Measurements from ENCODE around the gene LIPC.

- TF ChIP-seq ZNF70 (CRISPR knock-in tag; IDR thresholded peaks at IDR 0.05): no peak
- TF ChIP-seq CSDC2 (CRISPR knock-in tag; IDR thresholded peaks at IDR 0.05): no peak
- no peak for TF ChIP-seq TSHZ2 (CRISPR knock-in tag; IDR thresholded peaks at IDR 0.05)
- no peak for TF ChIP-seq ZFP30 (CRISPR knock-in tag; IDR thresholded peaks at IDR 0.05)
These were observed 11.2 kb upstream of the LIPC start for GRCh38 chr15:58420579-58421043.

Measured in SK-N-SH treated with all-trans-retinoic acid at 6 μM for 48 hours (cell line).